C4-2B (cell line): Measurements from ENCODE around the gene ZNF491.
"Not testable (repeated sequence)": the region's sequence is repeated elsewhere in the genome, so short reads cannot be mapped to it uniquely, and the experiment has no call there.

Experiments used
- H3K27ac ChIP-seq: fragments of 450-650 bp; 2 replicates; pipeline ENCODE4 v1.5.1; 2017
- CTCF ChIP-seq: fragments of 450-650 bp; conservative IDR thresholded peaks from 2 replicates; pipeline ENCODE4 v1.5.1; 2017; ENCODE audit warnings: mild to moderate bottlenecking
- ZFX ChIP-seq: fragments of 450-650 bp; IDR thresholded peaks from 2 replicates; pipeline ENCODE4 v1.6.1; 2017

The ZNF491 gene

GRCh38 chr19:11763611-11764010 is 34.7 kb upstream of the ZNF491 start:
- TF ChIP-seq ZFX (no peak), CTCF (no peak)

GRCh38 chr19:11766597-11767591 is 31.4 kb upstream of the ZNF491 start, which contains the start of gene ZNF441:
Gene ZNF441, plus strand, starts transcription at chr19:11767000. Its CDS starts 194 bp downstream, at chr19:11767194.
- TF ChIP-seq ZFX (peak; percentile 85), CTCF (no peak)
- H3K27ac ChIP-seq = peak within 1 kb of the TSS; percentile 87

More at GRCh38 chr19:11763611-11764010, 34.7 kb upstream of the ZNF491 start:
- no peak overlapping the region for H3K27ac ChIP-seq

GRCh38 chr19:11767633-11768133 is 30.6 kb upstream of the ZNF491 start:
- peak overlapping the region; percentile 87 for H3K27ac ChIP-seq
- TF ChIP-seq CTCF (no peak), ZFX (no peak)

GRCh38 chr19:11769995-11770394 is 28.3 kb upstream of the ZNF491 start:
- TF ChIP-seq ZFX (no peak), CTCF (no peak)
- H3K27ac ChIP-seq = no peak overlapping the region

GRCh38 chr19:11771520-11771919 is 26.8 kb upstream of the ZNF491 start:
- not testable (repeated sequence) for H3K27ac ChIP-seq
- peak; percentile 22; the same call in 1 of the 2 replicates for TF ChIP-seq CTCF

- not testable (repeated sequence) for H3K27ac ChIP-seq
Observed at GRCh38 chr19:11776669-11777068, 21.7 kb upstream of the ZNF491 start.

GRCh38 chr19:11780431-11781020 is 17.8 kb upstream of the ZNF491 start:
- H3K27ac ChIP-seq = no peak overlapping the region
- TF ChIP-seq CTCF = no peak
- TF ChIP-seq ZFX = no peak
